Parathyroid adenoma (tissue), 2 donors: ENCODE measurements around the gene SERPINB10.
A peak's percentile ranks its signal among the peaks of the same experiment; 100 is the strongest.

Source experiments
- H2AFZ ChIP-seq: fragments of 300-600 bp; sonication (generic); one replicate; pipeline ENCODE4 v1.7.0; 2017; ENCODE audit warnings: antibody characterized with exemption, mild to moderate bottlenecking
- H3K27ac ChIP-seq: fragments of 300-600 bp; sonication (generic); one replicate; pipeline ENCODE4 v1.7.0; 2017
- H3K27me3 ChIP-seq: fragments of 300-600 bp; sonication (generic); one replicate; pipeline ENCODE4 v1.7.0; 2017; ENCODE audit warnings: low read length; ENCODE audit not compliant: control insufficient read depth, insufficient read depth
- H3K36me3 ChIP-seq: fragments of 300-600 bp; sonication (generic); one replicate; pipeline ENCODE4 v1.7.0; 2017; ENCODE audit warnings: low read length; ENCODE audit not compliant: control insufficient read depth, insufficient read depth
- H3K4me1 ChIP-seq: fragments of 300-600 bp; sonication (generic); one replicate; pipeline ENCODE4 v1.7.0; 2017; ENCODE audit warnings: control low read depth
- H3K4me2 ChIP-seq: fragments of 300-600 bp; sonication (generic); one replicate; pipeline ENCODE4 v1.7.0; 2017; ENCODE audit warnings: low read length
- H3K4me3 ChIP-seq: fragments of 300-600 bp; sonication (generic); one replicate; pipeline ENCODE4 v1.7.0; 2017; ENCODE audit warnings: low read depth, low read length
- H3K79me2 ChIP-seq: fragments of 300-600 bp; sonication (generic); one replicate; pipeline ENCODE4 v1.7.0; 2017; ENCODE audit warnings: control low read depth
- H3K9ac ChIP-seq: fragments of 300-600 bp; sonication (generic); one replicate; pipeline ENCODE4 v1.7.0; 2017; ENCODE audit warnings: mild to moderate bottlenecking
- H3K9me3 ChIP-seq: fragments of 300-600 bp; sonication (generic); one replicate; pipeline ENCODE4 v1.7.0; 2017; ENCODE audit warnings: low read length; ENCODE audit not compliant: control insufficient read depth
- TF ChIP-seq, protein P1 (sequence below): fragments of 300-600 bp; sonication (generic); IDR thresholded peaks from one replicate; pipeline ENCODE4 v1.7.0; 2017; ENCODE audit warnings: antibody characterized with exemption, mild to moderate bottlenecking
- donor health status: primary hyperparathyroidism.

The SERPINB10 gene

DNA sequence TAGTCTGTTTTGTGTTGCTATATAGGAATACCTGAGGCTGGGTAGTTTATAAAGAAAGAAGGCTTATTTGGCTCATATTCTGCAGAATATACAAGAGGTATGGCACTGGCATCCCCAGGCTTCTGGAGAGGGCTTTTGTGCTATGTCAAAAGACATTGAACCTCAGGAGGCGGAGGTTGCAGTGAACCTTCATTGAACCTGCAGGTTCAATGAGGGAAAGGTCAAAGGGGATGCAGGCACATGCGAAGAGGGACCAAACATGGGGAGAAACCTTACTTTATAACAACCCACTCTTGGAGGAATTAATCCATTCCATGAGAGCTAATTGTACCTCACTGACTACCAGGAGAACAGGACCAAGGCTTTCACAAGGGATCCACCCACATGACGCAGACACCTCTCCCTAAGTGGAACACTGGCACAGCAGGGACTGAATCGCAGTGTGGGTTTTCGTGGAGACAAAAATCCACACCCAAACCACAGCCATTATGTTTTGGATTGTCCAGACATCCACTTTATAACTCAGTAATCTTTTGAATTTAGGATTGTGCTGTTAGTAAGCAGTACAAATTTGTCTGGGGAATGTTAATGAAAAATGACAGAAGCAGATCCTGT is 58.1 kb downstream of the SERPINB10 start:
- no peak overlapping the region for H3K9ac ChIP-seq
- no peak overlapping the region for H3K4me3 ChIP-seq
- H3K79me2 ChIP-seq: no peaks in the 10 kb centered on the region
- no peaks in the 10 kb centered on the region for H3K27me3 ChIP-seq
- TF ChIP-seq, protein P1, sequence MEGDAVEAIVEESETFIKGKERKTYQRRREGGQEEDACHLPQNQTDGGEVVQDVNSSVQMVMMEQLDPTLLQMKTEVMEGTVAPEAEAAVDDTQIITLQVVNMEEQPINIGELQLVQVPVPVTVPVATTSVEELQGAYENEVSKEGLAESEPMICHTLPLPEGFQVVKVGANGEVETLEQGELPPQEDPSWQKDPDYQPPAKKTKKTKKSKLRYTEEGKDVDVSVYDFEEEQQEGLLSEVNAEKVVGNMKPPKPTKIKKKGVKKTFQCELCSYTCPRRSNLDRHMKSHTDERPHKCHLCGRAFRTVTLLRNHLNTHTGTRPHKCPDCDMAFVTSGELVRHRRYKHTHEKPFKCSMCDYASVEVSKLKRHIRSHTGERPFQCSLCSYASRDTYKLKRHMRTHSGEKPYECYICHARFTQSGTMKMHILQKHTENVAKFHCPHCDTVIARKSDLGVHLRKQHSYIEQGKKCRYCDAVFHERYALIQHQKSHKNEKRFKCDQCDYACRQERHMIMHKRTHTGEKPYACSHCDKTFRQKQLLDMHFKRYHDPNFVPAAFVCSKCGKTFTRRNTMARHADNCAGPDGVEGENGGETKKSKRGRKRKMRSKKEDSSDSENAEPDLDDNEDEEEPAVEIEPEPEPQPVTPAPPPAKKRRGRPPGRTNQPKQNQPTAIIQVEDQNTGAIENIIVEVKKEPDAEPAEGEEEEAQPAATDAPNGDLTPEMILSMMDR: no peak
- H3K4me1 ChIP-seq: peaks cover 8% of the 10 kb centered on the region
- H2AFZ ChIP-seq: peak overlapping the region; percentile 19
- no peak overlapping the region for H3K27ac ChIP-seq
- H3K36me3 ChIP-seq: no peaks in the 10 kb centered on the region
- no peak overlapping the region for H3K4me2 ChIP-seq
- no peaks in the 10 kb centered on the region for H3K9me3 ChIP-seq

DNA sequence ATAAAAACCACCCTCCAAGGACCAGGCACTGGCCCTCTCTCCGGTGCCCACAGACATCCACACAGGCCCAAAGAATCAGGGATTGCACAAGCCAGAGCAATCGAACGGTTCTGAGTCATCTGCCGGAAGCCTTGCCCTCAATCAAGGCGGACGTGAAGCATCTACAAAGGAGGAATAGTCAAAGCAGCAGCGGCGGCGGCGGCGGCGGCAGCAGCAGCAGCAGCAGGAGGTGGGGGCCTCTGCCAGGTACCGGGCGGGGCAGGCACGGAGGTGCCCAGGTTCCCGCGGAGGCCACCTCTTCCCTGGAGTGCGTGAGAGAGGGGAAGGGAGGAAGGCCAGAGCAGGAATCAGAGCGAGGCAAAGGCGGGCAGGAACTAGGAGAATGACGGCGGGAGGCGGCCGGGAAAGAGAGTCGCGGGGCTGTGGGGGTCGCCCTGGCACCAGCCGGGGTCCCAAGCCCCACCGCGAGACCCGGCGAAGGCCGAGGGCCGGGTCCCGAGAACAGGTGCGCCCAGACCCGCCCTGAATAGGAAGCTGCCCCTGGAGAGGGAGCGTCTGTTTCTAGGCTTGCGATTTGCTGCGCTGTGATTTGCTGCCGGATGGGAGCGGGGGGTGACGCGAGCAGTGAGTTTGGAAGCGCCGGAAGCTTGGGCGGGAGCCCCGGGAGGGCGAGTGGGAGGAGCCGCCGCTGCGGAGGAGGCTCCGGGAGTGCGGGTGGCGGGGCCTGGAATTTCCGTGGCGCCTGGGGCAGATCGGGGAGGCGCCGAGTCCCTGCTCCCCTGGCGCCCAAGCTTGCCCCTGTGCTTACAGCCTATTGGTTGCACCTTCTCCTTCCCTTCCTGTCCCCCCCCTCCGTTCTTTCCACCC is 62.4 kb downstream of the SERPINB10 start, which contains the start of gene SERPINB8:
Gene SERPINB8, plus strand, starts transcription at position 140 of the 867 bp plus-strand sequence. CDS start 8,228 bp downstream, outside the sequence.
- TF ChIP-seq, protein P1: no peak
- H3K9me3 ChIP-seq: no peaks in the 10 kb centered on the region
- H3K4me2 ChIP-seq: peak within 1 kb of the TSS; percentile 71
- peak within 1 kb of the TSS; percentile 94 for H3K27ac ChIP-seq
- peak within 1 kb of the TSS; percentile 82 for H3K9ac ChIP-seq
- H3K4me1 ChIP-seq: peaks cover 8% of the 10 kb centered on the region
- no peaks in the 10 kb centered on the region for H3K27me3 ChIP-seq
- H3K79me2 ChIP-seq: no peaks in the 10 kb centered on the region
- H3K4me3 ChIP-seq: peak within 1 kb of the TSS; percentile 81
- H2AFZ ChIP-seq: peak within 1 kb of the TSS; percentile 86
- H3K36me3 ChIP-seq: no peaks in the 10 kb centered on the region

DNA sequence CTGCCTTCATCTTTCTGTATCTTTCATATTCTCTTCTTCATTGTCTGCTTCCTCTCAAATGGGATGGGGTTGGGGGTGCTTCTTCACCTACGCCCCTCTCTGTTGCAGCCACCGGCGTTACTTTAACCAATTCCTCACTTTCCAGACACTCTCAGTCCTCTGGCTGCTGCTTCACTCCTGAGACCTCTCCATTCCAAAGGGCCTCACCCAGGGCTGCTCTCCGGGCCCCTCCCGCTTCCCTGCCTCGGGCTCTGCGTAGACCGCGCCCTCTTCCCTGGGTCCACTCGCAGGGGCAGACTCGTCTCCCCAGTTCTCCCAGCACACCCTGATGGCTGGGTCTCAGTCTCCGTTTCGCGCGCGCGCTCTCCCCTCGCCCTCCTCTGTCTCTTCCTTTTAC is 63.0 kb downstream of the SERPINB10 start:
- peak overlapping the region; percentile 86 for H2AFZ ChIP-seq
- H3K9me3 ChIP-seq: no peaks in the 10 kb centered on the region
- H3K4me3 ChIP-seq: peak overlapping the region; percentile 81
- H3K4me2 ChIP-seq: peak overlapping the region; percentile 45
- TF ChIP-seq, protein P1: no peak
- no peaks in the 10 kb centered on the region for H3K79me2 ChIP-seq
- peak overlapping the region; percentile 94 for H3K27ac ChIP-seq
- no peaks in the 10 kb centered on the region for H3K27me3 ChIP-seq
- H3K4me1 ChIP-seq: peaks cover 8% of the 10 kb centered on the region
- H3K36me3 ChIP-seq: no peaks in the 10 kb centered on the region
- H3K9ac ChIP-seq: no peak overlapping the region

DNA sequence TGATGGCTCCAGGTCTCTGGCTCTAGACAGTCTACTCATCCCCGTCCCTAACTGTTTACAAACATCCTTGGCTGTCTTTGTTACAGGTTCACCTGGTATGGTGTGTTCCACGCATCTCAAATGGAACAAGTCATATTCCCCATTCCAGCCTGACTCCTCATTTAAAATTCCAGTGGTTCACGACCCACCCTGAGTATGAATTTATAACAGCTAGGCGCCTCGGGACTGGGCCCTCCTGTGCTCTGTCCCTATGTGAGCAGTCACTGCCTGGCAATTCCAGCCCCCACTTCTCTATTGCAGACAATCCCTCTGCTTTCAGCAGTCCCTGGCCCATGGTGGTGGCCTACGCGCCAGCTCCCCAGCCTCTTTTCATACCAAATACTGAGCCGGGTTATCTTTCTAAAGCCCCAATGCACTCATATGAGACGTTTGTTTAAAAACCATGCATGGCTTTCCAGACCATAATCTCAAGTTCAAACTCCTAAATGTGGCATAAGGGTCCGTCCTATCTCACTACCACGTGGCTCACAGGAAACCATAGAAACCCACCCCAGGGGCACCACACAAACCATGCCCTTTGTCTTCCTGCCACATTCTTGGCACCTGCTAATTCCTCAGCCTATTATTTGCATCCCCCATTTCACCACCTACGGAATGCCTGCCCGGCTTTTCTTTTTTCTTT is 63.7 kb downstream of the SERPINB10 start:
- no peak overlapping the region for H3K9ac ChIP-seq
- H3K36me3 ChIP-seq: no peaks in the 10 kb centered on the region
- H3K4me3 ChIP-seq: no peak overlapping the region
- peak overlapping the region; percentile 94 for H3K27ac ChIP-seq
- no peaks in the 10 kb centered on the region for H3K79me2 ChIP-seq
- TF ChIP-seq, protein P1: no peak
- no peaks in the 10 kb centered on the region for H3K9me3 ChIP-seq
- no peak overlapping the region for H3K4me2 ChIP-seq
- peaks cover 8% of the 10 kb centered on the region for H3K4me1 ChIP-seq
- no peaks in the 10 kb centered on the region for H3K27me3 ChIP-seq
- peak overlapping the region; percentile 86 for H2AFZ ChIP-seq
